GM23248 (cell line): ENCODE results near the gene PLXND1. TPM values are rescaled to one million over a fixed set of nuclear protein-coding genes. Genes with fewer than 3 reads are reported as not detected.

Experiments used
- DNase-seq: peaks from one replicate; pipeline ENCODE4 v3.0.0-alpha.2; 2015
- H2AFZ ChIP-seq: fragments of 200-600 bp; sonication (generic); 2 replicates; pipeline ENCODE4 v1.6.1; 2016; ENCODE audit warnings: antibody characterized with exemption
- H3F3A ChIP-seq: fragments of 200-600 bp; sonication (generic); 2 replicates; pipeline ENCODE4 v1.6.1; 2016; ENCODE audit warnings: mild to moderate bottlenecking, antibody characterized with exemption, mixed run types; ENCODE audit not compliant: insufficient read depth
- H3K27ac ChIP-seq: fragments of 200-600 bp; sonication (generic); 2 replicates; pipeline ENCODE4 v1.5.1; 2016; ENCODE audit warnings: mild to moderate bottlenecking
- H3K27me3 ChIP-seq: fragments of 200-600 bp; sonication (generic); replicated peaks from 2 replicates; pipeline ENCODE4 v1.6.1; 2016; ENCODE audit warnings: mild to moderate bottlenecking; ENCODE audit not compliant: insufficient read depth
- H3K36me3 ChIP-seq: fragments of 200-600 bp; sonication (generic); 2 replicates; pipeline ENCODE4 v1.6.1; 2016; ENCODE audit warnings: low read depth, mild to moderate bottlenecking
- H3K4me1 ChIP-seq: fragments of 200-600 bp; sonication (generic); 2 replicates; pipeline ENCODE4 v1.6.1; 2016; ENCODE audit warnings: mild to moderate bottlenecking; ENCODE audit not compliant: insufficient read depth
- H3K4me2 ChIP-seq: fragments of 200-600 bp; sonication (generic); one replicate; pipeline ENCODE4 v1.6.1; 2016; ENCODE audit warnings: mild to moderate bottlenecking; ENCODE audit not compliant: unreplicated experiment
- H3K4me3 ChIP-seq: fragments of 200-600 bp; sonication (generic); 2 replicates; pipeline ENCODE4 v1.5.1; 2016; ENCODE audit warnings: mild to moderate bottlenecking
- H3K79me2 ChIP-seq: fragments of 200-600 bp; sonication (generic); 2 replicates; pipeline ENCODE4 v1.6.1; 2016; ENCODE audit warnings: mild to moderate bottlenecking; ENCODE audit not compliant: insufficient read depth
- H3K9ac ChIP-seq: fragments of 200-600 bp; sonication (generic); 2 replicates; pipeline ENCODE4 v1.6.1; 2016; ENCODE audit warnings: mild to moderate bottlenecking
- H3K9me2 ChIP-seq: fragments of 200-600 bp; sonication (generic); 2 replicates; pipeline ENCODE4 v1.6.1; 2016; ENCODE audit warnings: mixed run types, mild to moderate bottlenecking, moderate library complexity; ENCODE audit not compliant: insufficient read depth
- H3K9me3 ChIP-seq: fragments of 200-600 bp; sonication (generic); one replicate; pipeline ENCODE4 v1.6.1; 2017; ENCODE audit warnings: low read depth
- H4K20me1 ChIP-seq: fragments of 200-600 bp; sonication (generic); 2 replicates; pipeline ENCODE4 v1.6.0; 2016; ENCODE audit not compliant: insufficient read depth
- EZH2 ChIP-seq: fragments of 200-600 bp; sonication (generic); IDR thresholded peaks from 2 replicates; pipeline ENCODE4 v1.6.1; 2018; ENCODE audit warnings: antibody characterized with exemption, mild to moderate bottlenecking; ENCODE audit not compliant: insufficient read depth, poor library complexity, severe bottlenecking
- EZH2phosphoT487 ChIP-seq: fragments of 200-600 bp; sonication (generic); IDR thresholded peaks from 2 replicates; pipeline ENCODE4 v1.6.1; 2018; ENCODE audit warnings: antibody characterized with exemption, moderate library complexity, mild to moderate bottlenecking, low read depth; ENCODE audit not compliant: insufficient read depth
- WGBS, 2 experiments: methylation state at CpG; one replicate each; pipeline ENCODE4 v1.1.6; 2015 to 2017; ENCODE audit warnings: low lambda C conversion rate in 2 of 2, low coverage in 1 of 2; ENCODE audit errors: missing lambda C conversion rate in 2 of 2; 5-methylcytosine and 5-hydroxymethylcytosine counted together
- in situ Hi-C: fragments of 300-500 bp; cut with MboI; formaldehyde crosslinking; loops from 2 replicates; pipeline ENCODE4 v1.15.0; 2020
- polyA plus RNA-seq: library from polyadenylated mRNA; unstranded; fragments of >200 nt; fragmentation: Nextera tagmentation; extraction: Ambion mirVana; gene quantifications from 2 replicates; pipeline ENCODE4 v1.2.1, GENCODE V29; 2016
- total RNA-seq: library from RNA; depleted of rRNA; stranded (reverse); fragments of >200 nt; shearing (Covaris generic); gene quantifications from 2 replicates; pipeline ENCODE4 v1.2.3, GENCODE V29; 2014

Gene PLXND1
- total and polyA plus RNA-seq, 2 experiments from 2014 or later, result 37.4 to 83.0 TPM

DNA sequence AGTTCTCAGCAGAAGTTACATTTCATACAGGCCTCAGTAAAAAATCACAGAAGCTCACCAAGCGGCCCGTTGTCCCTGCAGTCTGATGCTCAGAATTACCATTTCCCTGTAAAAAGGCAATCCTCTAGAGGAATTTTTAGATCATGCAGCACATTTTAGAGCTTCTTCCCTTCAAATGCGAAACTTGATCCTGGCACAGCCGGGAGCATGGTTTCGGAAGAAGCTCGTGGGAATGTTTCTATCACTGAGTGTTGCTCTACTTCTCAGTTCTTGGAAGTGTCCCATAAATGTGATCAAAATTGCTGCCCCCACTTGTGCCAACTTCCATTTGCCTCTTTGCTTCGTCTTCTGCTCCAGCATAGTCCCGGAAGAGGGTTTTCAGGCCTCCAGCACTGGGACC is 67.3 kb downstream of the PLXND1 start:
- Histone ChIP-seq H3K4me2 (no peak overlapping the region), H3F3A (no peaks in the 10 kb centered on the region), H3K4me3 (no peak overlapping the region), H3K27ac (no peak overlapping the region), H4K20me1 (no peaks in the 10 kb centered on the region), H2AFZ (no peak overlapping the region), H3K9me3 (no peaks in the 10 kb centered on the region), H3K36me3 (no peaks in the 10 kb centered on the region), H3K9ac (no peak overlapping the region), H3K4me1 (no peaks in the 10 kb centered on the region), H3K27me3 (no peaks in the 10 kb centered on the region), H3K9me2 (no peaks in the 10 kb centered on the region), H3K79me2 (no peaks in the 10 kb centered on the region)
- WGBS, 2 experiments, result 75 to 81% methylated on average over 8 of the region's 8 CpGs
- in situ Hi-C loops, result no loop called here
- no peak for TF ChIP-seq EZH2phosphoT487
- TF ChIP-seq EZH2, result no peak
- no peak for DNase-seq

DNA sequence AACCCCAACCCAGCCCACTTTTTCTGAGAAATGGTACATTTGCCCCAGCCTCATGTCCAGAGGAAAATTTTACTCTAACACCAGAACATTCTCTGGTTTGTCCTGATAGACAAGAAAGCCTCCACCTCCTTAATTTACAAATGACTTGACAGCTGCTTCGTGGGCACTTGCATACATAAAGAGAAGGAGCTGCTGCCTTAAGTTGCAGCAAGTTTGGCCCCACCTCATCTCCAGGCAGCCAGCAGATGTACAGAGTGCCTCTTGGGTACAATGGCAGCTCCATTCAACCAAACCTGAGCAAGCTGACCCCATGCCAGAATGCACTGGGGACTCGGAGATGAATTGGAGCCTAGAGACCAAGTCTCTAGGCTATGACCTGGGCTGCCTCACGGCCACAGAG is 69.7 kb downstream of the PLXND1 start:
- Histone ChIP-seq H2AFZ (no peak overlapping the region), H3K9me3 (no peaks in the 10 kb centered on the region), H3K27me3 (no peaks in the 10 kb centered on the region), H3K9ac (no peak overlapping the region), H3K4me2 (no peak overlapping the region), H3K9me2 (no peaks in the 10 kb centered on the region), H4K20me1 (no peaks in the 10 kb centered on the region), H3K27ac (no peak overlapping the region), H3F3A (no peaks in the 10 kb centered on the region), H3K4me1 (no peaks in the 10 kb centered on the region), H3K36me3 (no peaks in the 10 kb centered on the region), H3K79me2 (no peaks in the 10 kb centered on the region), H3K4me3 (no peak overlapping the region)
- WGBS, 2 experiments, result 78 to 87% methylated on average over 3 of the region's 3 CpGs
- TF ChIP-seq EZH2phosphoT487 (no peak), EZH2 (no peak)
- in situ Hi-C loops, result no loop called here
- DNase-seq, result no peak

DNA sequence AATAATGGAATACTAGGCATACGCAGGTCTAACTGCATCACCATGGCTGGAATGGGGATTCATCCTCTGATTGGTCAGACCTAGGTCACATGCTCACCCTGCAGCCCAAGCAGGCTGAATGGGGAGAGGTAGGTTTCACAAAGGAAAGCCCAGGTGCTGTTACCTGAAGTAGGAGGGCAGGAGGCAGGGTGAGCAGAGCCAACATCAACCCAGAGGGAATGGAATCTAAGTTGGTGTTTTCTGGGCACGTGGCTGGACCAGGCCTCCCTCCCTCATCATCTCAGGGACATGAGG is 70.2 kb downstream of the PLXND1 start:
- Histone ChIP-seq H3K4me1 (no peaks in the 10 kb centered on the region), H3K9me2 (no peaks in the 10 kb centered on the region), H3K4me2 (no peak overlapping the region), H3F3A (no peaks in the 10 kb centered on the region), H2AFZ (no peak overlapping the region), H3K27ac (no peak overlapping the region), H4K20me1 (no peaks in the 10 kb centered on the region), H3K9ac (no peak overlapping the region), H3K79me2 (no peaks in the 10 kb centered on the region), H3K4me3 (no peak overlapping the region), H3K27me3 (no peaks in the 10 kb centered on the region), H3K9me3 (no peaks in the 10 kb centered on the region), H3K36me3 (no peaks in the 10 kb centered on the region)
- in situ Hi-C loops, result no loop called here
- 71 to 80% methylated on average over 2 of the region's 2 CpGs for WGBS, 2 experiments
- no peak for DNase-seq
- TF ChIP-seq EZH2 (no peak), EZH2phosphoT487 (no peak)

GRCh38 chr3:129535075-129535474 is 71.4 kb downstream of the PLXND1 start:
- 33 to 44% methylated on average over 1 of the region's 1 CpG for WGBS, 2 experiments
- H3K4me3 ChIP-seq, result no peak overlapping the region
- H3K4me1 ChIP-seq, result 0 out of 2 replicates have a peak, but pooled peaks cover 5% of the 10 kb centered on the region
- H3K27ac ChIP-seq, result no peak overlapping the region
- H3K27me3 ChIP-seq, result no peaks in the 10 kb centered on the region
- H3K79me2 ChIP-seq, result no peaks in the 10 kb centered on the region
- in situ Hi-C loops, result no loop called here
- no peak overlapping the region for H3K9ac ChIP-seq
- no peaks in the 10 kb centered on the region for H4K20me1 ChIP-seq
- no peaks in the 10 kb centered on the region for H3F3A ChIP-seq
- TF ChIP-seq EZH2, result no peak
- TF ChIP-seq EZH2phosphoT487, result no peak
- H3K9me3 ChIP-seq, result no peaks in the 10 kb centered on the region
- H3K36me3 ChIP-seq, result no peaks in the 10 kb centered on the region
- H2AFZ ChIP-seq, result no peak overlapping the region
- H3K9me2 ChIP-seq, result no peaks in the 10 kb centered on the region
- H3K4me2 ChIP-seq, result no peak overlapping the region
- no peak for DNase-seq

- in situ Hi-C loops, result no loop called here
- Histone ChIP-seq H3K9me3 (no peaks in the 10 kb centered on the region), H3K36me3 (no peaks in the 10 kb centered on the region), H3K9ac (no peak overlapping the region), H3K79me2 (no peaks in the 10 kb centered on the region), H3K27ac (no peak overlapping the region), H3K4me3 (no peak overlapping the region), H4K20me1 (no peaks in the 10 kb centered on the region), H3K27me3 (no peaks in the 10 kb centered on the region), H3K4me1 (0 out of 2 replicates have a peak, but pooled peaks cover 8% of the 10 kb centered on the region), H3F3A (no peaks in the 10 kb centered on the region), H3K4me2 (no peak overlapping the region), H3K9me2 (no peaks in the 10 kb centered on the region), H2AFZ (no peak overlapping the region)
- WGBS, 2 experiments, result 81 to 83% methylated on average over 4 of the region's 4 CpGs
- no peak for TF ChIP-seq EZH2
- TF ChIP-seq EZH2phosphoT487, result no peak
- DNase-seq, result no peak
Measured at GRCh38 chr3:129534428-129535027, 71.9 kb downstream of the PLXND1 start.
